HG03095 (cell line): Measurements from ENCODE around the gene VKORC1L1.
"Not testable (repeated sequence)": the region's sequence is repeated elsewhere in the genome, so short reads cannot be mapped to it uniquely, and the experiment has no call there.

Source experiments
- ATAC-seq: cut with Tn5 transposase; IDR thresholded peaks from one replicate; pipeline ENCODE4 v1.9.1; 2021; ENCODE audit warnings: moderate library complexity; ENCODE audit not compliant: unreplicated experiment

Gene VKORC1L1

DNA sequence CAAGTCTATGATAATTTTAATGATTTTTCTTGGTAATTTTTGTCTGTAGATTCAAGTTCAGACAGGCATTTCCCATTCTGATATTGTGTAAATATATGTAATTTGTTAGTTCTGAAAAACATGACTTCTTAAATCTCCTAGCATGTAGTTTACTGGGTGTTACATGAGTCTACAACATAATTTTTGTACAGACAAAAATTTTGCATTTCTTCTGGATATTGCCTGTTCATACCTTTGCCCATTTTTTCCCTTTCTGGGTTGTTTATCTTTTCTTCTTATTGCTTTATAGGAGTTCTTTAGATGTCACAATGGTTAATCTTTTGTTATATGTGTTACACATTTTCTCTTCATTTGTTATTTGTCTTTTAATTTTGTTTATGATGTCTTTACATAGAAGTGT is 12.1 kb downstream of the VKORC1L1 start:
- not testable (repeated sequence) for ATAC-seq

DNA sequence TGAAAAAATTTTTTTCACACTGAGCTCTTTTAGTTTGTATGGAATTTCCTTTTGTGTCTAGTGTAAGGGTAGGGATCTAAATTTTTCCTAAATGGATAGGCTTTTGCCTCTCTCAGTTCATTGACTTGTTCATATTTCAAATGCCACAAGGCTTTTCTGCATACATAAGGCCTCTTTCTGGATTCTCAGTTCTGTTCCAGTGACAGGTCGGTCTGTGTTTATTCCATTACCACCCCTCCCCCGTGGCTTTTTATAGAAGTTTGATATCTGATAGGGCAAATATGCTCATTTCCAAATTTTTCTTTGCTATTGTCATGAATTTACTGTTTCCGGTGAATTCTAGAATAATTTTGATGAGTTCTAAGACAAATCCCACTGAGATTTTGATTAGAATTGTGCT is 12.7 kb downstream of the VKORC1L1 start:
- not testable (repeated sequence) for ATAC-seq

DNA sequence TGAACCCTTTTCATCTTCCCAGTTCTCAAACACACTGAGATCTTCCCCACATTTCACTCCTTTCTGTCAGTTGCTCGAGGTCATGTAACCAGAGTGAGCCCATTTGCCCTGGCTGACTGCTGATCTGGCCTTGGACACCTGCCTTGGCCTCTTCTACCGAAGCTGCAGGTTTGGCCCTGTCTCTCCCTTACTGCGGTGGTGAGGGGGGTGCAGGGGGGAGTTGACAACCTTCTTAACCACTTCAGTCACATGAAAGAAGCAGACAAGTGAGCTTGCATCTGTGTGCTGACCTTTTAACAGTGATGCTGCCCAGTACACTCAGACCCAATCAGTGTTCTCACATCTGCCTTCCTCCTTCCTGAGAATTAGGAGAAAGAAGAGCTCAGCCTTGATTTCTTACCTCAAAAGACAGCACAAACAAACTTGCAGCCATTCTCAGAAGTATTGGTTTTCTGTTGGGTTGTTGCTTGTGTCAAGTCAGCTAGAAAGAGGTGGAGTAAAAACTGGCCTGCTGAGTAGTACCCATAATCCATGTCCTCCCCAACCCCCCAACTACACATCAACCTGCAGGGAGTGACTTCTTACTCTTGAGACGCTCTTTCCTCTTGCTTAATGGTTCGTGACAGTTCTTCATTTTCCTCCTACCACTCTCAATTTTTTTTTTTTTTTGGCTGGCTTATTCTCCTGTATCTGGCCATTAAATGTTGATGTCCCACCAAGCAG is 15.7 kb downstream of the VKORC1L1 start:
- not testable (repeated sequence) for ATAC-seq

DNA sequence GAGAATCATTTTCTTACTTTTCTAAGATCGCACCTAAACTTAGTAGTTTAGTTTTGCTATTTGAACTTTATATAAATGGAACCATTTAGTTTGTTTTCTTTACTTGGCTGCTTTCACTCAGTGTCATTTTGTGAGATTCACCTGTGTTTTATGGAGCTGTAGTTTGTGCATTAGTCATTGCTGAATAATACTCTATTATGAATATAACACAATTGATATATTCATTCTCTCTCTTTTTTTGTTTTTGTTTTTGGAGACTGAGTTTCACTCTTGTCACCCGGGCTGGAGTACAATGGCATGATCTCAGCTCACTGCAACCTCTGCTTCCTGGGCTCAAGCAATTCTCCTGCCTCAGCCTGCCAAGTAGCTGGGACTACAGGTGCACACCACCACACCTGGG is 16.8 kb downstream of the VKORC1L1 start:
- ATAC-seq: not testable (repeated sequence)

GRCh38 chr7:65892161-65892560 is 19.3 kb downstream of the VKORC1L1 start:
- ATAC-seq: no peak

DNA sequence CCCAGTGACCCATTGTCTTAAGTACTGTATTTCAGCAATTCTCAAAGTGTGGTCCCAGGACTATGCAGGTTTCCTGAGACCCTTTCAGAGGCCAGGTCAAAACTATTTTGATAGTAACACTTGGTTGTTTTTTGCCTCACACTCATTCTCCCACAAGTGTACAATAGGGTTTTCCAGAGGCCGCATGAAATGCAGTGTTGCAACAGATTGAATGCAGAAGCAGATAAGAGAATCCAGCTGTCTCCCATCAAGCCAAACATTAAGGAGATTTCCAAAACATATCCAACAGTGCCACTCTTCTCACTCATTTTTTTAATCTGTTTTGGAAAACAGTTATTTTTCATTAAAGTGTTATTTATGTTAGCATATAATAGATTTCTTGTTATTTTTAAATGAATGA is 20.0 kb downstream of the VKORC1L1 start:
- no peak for ATAC-seq

DNA sequence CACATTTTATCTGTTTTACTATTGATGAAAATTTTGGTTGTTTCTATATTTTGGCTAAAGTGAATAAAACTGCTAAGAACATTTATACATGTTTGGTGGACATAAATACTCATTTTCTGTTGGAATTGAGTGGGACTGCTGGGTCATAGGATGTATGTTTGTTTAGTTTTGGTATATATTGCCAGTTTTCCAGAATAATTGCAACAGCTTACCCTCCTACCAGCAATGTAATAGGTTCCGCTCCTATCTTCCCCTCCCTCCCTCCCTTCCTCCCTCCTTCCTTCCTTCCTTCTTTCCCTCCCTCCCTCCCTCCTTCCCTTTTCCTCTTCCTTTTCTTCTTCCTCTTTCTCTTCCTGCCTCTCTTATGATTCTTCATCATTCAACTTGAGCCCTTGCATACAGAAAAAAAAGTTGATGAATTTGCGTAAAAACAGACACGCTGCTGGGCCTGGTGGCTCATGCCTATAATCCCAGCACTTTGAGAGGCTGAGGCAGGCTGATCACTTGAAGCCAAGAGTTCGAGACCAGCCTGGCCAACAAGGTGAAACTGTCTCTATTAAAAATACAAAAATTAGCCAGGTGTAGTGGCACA is 23.5 kb downstream of the VKORC1L1 start:
- no peak for ATAC-seq

DNA sequence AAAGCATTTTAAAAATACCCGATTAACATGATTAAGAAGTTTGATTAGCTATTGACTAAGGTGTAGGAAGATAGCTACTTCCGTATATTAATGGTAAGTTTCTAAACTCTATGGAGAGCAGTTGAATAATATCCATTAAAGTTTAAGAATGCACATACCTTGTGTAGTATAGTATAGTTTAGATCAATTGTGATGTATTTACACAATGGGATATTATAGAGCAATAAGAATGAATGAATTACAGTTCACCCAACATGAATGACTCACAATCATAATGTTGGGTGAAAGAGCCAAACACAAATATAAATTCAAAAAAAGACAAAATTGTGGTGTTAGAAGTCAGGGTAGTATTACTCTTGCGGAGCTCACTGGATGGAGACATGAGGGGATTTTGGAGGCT is 24.4 kb downstream of the VKORC1L1 start:
- not testable (repeated sequence) for ATAC-seq

DNA sequence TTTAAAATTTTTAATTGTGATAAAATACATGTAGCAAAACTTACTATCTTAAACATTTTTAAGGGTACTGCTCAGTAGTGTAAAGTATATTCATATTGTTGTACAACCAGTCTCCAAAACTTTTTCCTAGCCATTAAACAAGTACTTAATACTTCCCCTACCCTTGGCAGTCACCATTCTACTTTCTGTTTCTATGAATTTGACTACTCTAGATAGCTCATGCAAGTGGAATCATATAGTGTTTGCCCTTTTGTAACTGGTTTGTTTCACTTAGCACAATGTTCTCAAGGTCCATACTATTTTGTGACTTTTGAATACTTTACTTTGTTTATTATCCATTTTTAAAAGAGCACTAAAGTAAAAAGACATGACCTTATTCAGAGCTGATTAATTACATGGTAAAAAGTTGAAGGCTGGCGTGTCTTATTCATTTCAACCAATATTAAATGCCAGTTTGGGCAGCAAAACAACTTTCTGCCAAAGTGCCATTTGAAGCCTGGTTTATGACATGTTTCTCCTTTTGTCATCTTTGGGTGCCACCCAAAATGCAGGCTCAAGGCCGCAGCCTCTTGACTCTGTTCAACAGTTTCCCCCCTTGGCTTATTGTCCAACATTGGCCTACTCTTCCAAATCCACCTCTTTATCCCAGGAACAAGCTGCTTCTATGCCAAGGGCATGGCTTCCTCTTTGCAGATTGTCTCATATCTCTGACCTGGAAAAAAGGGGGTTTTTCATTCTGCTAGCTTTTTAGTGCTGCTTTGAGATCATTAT is 26.0 kb downstream of the VKORC1L1 start:
- ATAC-seq: not testable (repeated sequence)

DNA sequence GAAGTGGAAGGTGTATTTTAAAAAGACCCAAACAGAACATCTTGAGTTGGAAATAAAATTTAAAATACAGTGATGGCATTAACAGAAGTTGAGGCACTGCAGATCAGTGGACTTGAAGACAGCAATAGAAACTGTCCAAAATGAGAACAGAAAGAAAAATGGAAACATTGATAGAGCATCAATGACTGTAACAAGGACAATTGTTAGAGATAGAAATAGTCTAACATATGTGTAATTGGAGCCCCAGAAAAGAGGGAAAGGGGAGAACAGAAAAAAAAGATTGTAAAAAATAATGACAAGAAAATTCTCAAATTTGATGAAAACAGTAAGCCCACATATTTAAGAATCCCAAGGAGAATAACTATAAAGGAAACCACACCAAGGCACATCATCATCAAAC is 29.4 kb downstream of the VKORC1L1 start:
- no peak for ATAC-seq

- ATAC-seq: no peak
Measured at GRCh38 chr7:65907501-65908198, 34.8 kb downstream of the VKORC1L1 start.

DNA sequence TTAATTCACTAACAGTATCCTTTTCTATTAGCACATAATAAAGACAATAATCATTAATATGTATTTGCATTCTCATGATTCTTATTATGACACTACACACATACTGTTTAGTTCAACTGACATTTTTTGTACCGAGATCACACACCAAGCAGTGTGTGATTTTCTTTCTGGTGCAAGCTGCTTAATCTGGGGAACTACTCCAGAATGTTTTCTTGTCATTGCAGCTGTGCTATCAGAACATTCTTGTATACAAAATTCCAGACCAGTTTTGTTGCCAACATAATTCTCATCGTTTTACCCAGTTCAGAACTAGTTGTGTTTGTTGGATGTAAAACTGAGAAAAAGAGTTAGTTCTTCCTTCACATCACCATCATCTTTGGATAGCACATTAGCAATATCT is 37.4 kb downstream of the VKORC1L1 start:
- ATAC-seq: no peak

DNA sequence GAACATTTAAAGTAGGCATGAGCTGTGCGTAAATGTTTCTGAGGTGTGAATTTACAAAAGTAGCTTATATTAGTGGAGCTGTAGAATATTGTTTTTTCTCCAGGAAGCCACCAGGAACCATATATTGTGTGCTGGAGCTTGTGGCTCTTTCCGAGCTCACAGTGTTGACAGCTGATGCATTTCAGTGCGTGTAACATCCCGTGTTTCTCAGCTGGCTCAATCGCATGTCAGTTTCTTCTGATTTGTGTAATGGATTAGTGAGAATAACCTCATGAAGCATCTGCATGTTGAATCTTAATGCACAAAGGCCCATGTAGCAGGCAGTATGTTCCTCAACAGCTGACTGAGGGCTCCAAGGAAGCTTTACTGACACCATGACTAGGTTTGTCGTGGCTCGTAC is 39.4 kb downstream of the VKORC1L1 start:
- no peak for ATAC-seq

DNA sequence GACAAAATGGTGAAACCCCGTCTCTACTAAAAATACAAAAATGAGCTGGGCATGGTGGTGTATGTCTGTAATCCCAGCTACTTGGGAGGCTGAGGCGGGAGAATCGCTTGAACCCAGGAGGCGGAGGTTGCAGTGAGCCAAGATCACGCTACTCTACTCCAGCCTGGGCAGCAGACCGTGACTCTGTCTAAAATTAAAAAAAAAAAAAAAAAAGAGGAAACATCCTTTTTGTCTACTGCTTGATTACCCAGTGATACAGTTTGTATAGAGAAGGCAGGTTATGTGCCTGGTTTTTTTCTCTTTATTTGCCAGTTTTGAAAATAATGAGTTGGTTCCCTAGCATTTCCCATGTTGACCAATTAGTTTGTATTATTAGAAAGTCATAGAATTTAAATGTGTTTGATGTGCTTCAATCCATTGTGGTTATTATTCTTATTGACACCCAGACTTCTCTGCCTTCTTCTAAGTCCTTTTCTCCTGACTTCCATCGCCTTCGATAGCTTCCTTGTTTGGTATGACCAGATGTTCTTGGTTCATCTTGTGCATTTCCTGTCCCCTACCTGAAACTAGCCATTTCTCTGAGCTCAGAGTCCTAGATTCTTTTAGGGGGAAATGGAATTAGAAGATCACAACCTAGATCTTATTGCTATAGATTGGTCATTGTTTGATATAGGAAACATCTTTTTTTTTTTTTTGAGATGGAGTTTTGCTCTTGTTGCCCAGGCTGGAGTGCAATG is 43.2 kb downstream of the VKORC1L1 start:
- ATAC-seq: no peak

DNA sequence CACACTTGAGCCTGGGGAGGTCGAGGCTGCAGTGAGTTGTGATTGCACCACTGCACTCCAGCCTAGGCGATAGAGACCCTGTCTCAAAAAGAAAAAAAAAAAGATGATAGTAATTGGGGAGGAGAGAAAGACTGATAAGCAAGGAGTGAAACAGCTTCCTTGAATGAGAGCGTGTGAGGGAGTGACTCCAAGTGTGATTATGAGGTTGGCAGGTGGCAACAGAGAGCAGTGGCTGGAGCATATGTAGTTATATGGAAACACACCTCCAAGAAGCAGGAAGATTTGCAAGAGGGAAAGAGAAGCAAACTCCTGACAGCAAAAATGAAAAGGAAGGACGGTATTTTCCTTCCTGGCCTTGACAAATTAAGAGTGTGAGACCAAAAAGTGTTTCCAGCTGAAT is 50.4 kb downstream of the VKORC1L1 start:
- ATAC-seq: no peak

DNA sequence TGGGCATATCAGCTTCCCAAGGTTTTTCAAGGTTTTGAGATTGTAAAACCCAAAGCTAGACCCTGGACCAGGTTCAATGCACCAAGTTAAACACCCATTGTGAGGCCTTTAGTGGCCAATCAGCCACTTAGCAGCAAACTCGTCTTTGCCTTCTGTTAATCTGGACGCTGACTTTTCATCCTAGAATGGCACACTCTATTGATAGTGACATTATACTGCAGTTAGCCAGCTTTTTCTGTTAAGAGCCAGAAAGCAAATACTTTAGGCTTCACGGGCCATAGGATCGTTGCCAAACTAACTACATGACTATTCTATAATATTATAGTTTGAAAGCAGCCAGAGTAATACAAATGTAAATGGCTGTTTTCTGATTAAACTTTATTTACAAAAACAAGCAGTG is 51.3 kb downstream of the VKORC1L1 start:
- no peak for ATAC-seq

- ATAC-seq: no peak
Measured at GRCh38 chr7:65925040-65925439, 52.2 kb downstream of the VKORC1L1 start.

- no peak for ATAC-seq
Measured at GRCh38 chr7:65926588-65926987, 53.7 kb downstream of the VKORC1L1 start.

DNA sequence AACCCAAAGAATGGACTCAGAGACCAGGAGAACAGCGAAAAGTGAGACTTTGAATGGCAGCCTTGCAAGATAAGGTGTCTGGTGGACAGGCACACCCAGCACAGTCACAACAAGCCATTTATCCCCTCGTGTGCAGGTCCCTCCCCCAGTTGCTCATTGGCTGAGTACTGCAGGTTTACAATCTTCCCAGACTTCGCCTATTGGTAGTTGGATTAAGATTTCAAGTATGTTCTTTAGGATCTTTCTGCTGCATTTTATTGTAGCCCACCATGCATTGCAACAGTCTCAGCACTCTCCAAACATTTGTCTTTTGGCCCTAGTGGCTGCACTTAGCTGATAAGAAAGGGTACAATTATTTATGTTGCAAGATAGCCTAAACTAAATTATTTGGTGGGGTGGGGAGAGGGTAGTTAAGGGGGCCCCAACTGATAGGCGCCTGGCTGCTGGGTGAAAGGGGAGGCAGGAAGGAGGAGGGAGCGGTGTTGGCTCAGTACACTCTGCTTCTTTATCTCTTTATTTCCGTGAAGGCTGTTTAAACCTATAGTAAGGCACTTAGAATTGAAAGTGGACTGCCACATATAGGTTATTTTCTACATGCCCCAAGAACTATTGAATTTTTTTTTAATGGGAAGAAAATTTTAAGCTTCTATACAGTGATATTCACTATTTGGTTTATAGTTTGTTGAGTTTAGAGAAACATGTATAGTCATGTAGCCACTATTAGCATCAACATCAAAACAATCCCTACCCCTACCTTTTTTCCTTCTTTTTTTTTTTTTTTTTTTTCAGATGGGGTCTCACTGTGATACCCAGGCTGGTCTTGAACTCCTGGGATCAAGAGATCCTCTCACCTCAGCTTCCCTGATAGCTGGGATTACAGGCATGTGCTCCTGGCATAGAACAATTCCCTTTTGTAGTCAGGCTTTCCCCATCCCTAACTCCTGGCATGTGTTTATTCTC is 54.9 kb downstream of the VKORC1L1 start:
- no peak for ATAC-seq

DNA sequence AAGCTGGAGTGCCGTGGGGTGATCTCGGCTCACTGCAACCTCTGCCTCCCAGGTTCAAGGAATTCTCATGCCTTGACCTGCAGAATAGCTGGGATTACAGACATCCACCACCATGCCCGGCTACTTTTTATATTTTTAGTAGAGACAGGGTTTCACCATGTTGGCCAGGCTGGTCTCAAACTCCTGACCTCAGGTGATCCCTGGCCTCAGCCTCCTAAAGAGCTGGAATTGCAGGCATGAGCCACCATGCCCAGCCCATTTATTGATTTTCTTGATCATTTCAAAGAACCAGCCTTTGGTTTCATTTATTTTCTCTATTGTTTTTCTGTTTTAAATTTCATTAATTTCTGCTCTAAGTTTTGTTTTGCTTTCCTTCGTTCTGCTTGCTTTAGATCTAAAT is 58.8 kb downstream of the VKORC1L1 start:
- ATAC-seq: no peak
